Activated naive CD4-positive, alpha-beta T cell treated with anti-CD3 and anti-CD28 coated beads, Interleukin-2, amount 50 U/mL, for 24 hours (primary cell): ENCODE measurements around the gene ANKRD13A.
"Not testable (repeated sequence)": the region's sequence is repeated elsewhere in the genome, so short reads cannot be mapped to it uniquely, and the experiment has no call there.

ENCODE experiments used
- H3K27ac Mint-ChIP-seq: one replicate; pipeline ENCODE4 v1.8.0; 2021; ENCODE audit warnings: mild to moderate bottlenecking, mixed read lengths
- H3K27me3 Mint-ChIP-seq: one replicate; pipeline ENCODE4 v1.8.0; 2021; ENCODE audit warnings: mixed read lengths
- H3K36me3 Mint-ChIP-seq: one replicate; pipeline ENCODE4 v1.8.0; 2021; ENCODE audit warnings: mixed read lengths
- H3K4me1 Mint-ChIP-seq: one replicate; pipeline ENCODE4 v1.8.0; 2021; ENCODE audit warnings: mixed read lengths
- H3K4me3 Mint-ChIP-seq: one replicate; pipeline ENCODE4 v1.8.0; 2021; ENCODE audit warnings: mild to moderate bottlenecking, mixed read lengths
- H3K9me3 Mint-ChIP-seq: one replicate; pipeline ENCODE4 v1.8.0; 2021; ENCODE audit warnings: mixed read lengths

The ANKRD13A gene

DNA sequence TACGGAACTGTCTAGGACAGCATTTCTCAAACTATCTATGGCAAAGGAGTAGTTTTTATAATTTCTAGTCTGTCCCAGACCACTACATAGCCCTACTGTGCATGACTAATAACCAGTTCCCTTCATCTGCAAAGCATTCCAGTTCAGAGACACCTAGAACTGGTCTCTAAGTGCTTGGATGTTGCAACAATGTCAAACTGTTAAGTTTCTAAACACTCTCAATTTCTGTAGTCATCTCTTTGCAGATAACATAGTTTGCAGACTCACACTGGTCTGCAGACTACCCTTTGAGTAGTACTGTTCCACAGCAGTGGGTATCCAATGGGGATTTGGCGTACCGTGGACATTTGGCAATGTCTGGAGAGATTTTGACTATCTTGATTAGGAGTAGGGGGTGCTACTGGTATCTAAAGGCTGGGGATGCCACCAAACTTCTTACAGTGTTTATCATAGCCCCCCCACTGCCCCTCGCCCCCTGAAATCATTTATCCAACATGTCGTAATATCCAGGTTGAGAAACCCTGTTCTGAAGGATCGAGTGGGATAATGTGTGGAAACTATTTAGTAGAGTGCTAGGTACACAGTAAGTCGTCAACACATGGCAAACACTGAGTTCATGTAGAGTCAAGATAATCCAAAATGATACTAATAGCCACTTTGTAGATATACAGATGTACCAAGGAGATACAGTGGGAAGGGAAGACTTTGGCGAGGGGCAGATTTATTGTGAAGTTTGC, 47.4 kb downstream of the ANKRD13A start:
- peaks cover 46% of the 10 kb centered on the region for H3K4me1 Mint-ChIP-seq
- H3K4me3 Mint-ChIP-seq = peak overlapping the region; percentile 88
- no peak overlapping the region for H3K27ac Mint-ChIP-seq
- peaks cover 2% of the 10 kb centered on the region for H3K36me3 Mint-ChIP-seq
- no peaks in the 10 kb centered on the region for H3K9me3 Mint-ChIP-seq
- no peaks in the 10 kb centered on the region for H3K27me3 Mint-ChIP-seq

DNA sequence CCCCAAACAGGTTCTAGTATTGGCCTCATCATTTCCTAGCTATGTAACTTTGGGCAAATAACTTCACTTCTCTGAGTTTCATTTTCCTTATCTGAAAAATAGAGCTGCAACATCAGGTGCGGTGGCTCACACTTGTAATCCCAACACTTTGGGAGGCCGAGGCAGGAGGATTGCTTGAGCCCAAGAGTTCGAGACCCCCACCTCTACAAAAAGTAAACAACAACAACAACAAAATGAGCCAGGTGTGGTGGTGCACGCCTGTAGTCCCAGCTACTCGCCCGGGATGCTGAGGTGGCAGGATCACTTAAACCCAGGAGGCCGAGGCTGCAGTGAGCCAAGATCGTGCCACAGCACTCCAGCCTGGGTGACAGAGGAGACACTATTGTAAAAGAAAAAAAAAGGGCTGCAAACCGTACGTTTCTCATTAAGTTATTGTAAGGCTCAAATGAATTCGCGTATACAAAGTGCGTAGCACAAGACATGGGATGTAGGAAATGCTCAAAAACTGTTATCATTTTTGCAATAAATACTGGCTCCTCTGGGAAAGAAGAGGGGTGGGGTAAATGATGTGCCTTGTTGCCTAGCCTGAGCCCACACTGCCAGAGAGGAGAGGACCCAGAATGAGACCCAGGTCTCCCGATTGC, 48.2 kb downstream of the ANKRD13A start:
- Mint-ChIP-seq H3K27ac (no peak overlapping the region), H3K36me3 (peaks cover 2% of the 10 kb centered on the region), H3K9me3 (no peaks in the 10 kb centered on the region), H3K4me3 (peak overlapping the region; percentile 88), H3K4me1 (peaks cover 43% of the 10 kb centered on the region), H3K27me3 (no peaks in the 10 kb centered on the region)

DNA sequence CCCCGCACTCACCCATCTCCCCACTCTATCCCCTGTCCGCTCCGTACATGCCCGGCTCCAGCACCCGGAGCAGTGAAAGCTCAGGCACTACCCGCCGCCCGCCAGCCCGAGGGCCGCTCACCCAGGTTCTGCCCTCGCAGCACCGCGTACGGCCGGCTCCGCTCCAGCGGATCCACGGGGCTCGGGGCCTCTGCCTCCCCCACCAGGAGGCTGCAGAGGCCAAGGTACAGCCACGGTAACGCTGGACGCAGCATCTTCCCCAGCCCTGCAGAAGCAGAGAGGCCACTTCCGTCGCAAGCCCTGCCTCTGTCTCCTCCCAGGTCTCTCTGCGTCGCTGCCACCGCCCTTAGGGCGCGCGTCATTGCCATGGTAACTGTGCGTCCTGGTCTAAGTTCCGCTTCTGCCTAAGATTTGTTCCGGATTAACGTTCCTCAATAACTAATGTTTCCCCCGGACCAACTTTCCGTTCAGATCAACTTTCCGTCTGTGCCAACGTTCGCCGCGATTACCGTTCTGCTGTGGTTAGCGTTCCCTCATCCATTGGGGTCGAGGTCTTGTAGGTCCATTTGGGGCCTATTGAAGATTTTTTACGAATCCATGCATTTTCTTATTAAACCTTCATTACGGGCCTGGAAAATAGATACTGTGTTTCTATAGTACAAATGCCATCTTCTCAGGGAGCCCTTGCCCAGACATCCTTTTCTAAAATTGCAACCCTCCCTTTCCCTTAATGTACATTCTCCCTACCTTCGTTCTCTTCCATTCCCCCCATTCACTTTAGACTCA, 49.2 kb downstream of the ANKRD13A start, which contains the start of gene C12orf76:
C12orf76 (minus strand) TSS at position 281 of the 786 bp plus-strand sequence; CDS start at position 254, 27 bp downstream.
- no peaks in the 10 kb centered on the region for H3K36me3 Mint-ChIP-seq
- H3K9me3 Mint-ChIP-seq = no peaks in the 10 kb centered on the region
- peak within 1 kb of the TSS; percentile 88 for H3K4me3 Mint-ChIP-seq
- H3K27ac Mint-ChIP-seq = peak within 1 kb of the TSS; percentile 96
- H3K4me1 Mint-ChIP-seq = peaks cover 34% of the 10 kb centered on the region
- H3K27me3 Mint-ChIP-seq = no peaks in the 10 kb centered on the region

DNA sequence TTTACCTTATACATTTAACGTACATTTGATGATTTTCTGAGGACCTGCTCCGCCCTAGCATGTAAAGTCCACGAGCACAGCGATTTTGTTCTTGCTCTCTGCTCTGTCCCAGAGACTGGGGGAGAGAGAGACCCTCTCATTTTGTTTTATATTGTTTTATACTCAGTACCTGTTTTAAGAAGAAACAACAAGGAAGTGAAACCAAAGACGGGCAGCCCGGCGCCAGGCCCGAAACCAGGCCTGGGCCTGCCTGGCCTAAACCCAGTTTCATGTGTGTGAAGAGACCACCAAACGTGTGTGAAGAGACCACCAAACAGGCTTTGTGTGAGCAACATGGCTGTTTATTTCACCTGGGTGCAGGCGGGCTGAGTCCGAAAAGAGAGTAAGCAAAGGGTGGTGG, 49.8 kb downstream of the ANKRD13A start:
- H3K36me3 Mint-ChIP-seq, H3K27me3 Mint-ChIP-seq, H3K9me3 Mint-ChIP-seq: not testable (repeated sequence)
- Mint-ChIP-seq H3K4me3 (peak overlapping the region; percentile 88), H3K27ac (peak overlapping the region; percentile 96), H3K4me1 (peaks cover 32% of the 10 kb centered on the region)

DNA sequence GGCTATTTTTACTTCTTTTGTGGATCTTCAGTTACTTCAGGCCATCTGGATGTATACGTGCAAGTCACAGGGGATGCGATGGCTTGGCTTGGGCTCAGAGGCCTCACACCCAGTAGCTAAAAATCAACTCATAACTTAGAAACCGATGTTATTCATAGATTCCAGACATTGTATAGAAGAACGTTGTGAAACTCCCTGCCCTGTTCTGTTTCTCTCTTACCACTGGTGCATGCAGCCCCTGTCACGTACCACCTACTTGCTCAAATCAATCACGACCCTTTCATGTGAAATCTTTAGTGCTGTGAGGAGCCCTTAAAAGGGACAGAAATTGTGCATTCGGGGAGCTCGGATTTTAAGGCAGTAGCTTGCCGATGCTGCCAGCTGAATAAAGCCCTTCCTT, 50.4 kb downstream of the ANKRD13A start:
- not testable (repeated sequence) for H3K4me3 Mint-ChIP-seq

DNA sequence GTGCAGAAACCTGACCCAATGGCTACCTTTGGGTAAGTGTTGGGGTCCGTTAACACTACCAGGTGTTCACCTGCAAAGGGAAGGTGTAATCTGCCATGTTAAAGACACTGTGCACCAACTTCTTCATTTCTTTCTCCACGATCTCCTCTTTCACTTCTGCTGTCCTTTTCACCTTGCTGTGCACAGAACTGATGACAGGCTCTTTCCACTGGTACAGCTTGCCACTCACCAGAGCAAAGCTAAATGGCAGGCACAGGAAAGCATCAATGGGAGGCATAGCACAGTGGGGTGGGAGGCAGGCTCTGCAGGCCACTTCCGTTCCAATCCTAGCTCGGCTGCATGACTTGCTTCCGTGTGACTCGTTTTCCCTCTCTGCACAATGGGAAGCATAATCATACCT, 51.7 kb downstream of the ANKRD13A start:
- Mint-ChIP-seq H3K4me3 (no peak overlapping the region), H3K4me1 (peaks cover 26% of the 10 kb centered on the region), H3K27me3 (no peaks in the 10 kb centered on the region), H3K36me3 (no peaks in the 10 kb centered on the region), H3K9me3 (no peaks in the 10 kb centered on the region), H3K27ac (no peak overlapping the region)

More for the DNA sequence above, 50.4 kb downstream of the ANKRD13A start:
- not testable (repeated sequence) for H3K27ac Mint-ChIP-seq, H3K9me3 Mint-ChIP-seq, H3K27me3 Mint-ChIP-seq, H3K36me3 Mint-ChIP-seq
- peaks cover 30% of the 10 kb centered on the region for H3K4me1 Mint-ChIP-seq

DNA sequence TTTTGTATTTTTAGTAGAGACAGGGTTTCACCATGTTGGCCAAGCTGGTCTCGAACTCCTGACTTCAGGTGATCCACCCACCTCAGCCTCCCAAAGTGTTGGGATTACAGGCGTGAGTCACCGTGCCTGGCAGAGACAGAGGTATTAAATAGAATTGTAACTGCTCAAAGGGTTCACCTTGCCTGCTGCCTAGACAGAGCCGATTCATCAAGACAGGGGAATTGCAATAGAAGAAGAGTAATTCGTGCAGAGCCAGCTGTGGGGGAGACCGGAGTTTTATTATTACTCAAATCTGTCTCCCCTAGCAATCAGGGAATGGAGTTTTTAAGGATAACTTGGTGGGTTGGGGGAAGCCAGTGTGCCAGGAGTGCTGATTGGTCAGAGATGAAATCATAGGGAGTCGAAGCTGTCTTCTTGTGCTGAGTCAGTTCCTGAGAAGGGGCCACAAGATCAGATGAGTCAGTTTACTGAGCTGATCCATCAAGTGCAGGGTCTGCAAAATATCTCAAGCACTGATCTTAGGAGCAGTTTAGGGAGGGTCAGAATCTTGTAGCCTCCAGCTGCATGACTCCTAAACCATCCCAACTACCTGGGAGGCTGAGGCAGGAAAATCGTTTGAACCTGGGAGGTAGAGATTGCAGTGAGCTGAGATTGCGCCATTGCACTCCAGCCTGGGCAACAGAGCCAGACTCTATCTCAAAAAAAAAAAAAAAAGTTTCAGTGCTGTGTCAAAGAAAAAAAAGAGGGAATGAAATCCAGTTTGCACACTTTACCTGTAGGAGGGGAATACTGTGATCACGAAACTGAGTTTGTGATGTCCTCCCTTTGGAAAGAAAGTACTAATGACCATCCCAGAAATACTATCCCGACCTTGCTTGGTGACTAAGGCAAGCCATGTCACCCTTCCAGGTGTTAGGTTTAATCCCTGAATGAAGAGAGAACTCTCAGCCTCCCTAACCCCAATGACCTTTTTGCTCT, 56.4 kb downstream of the ANKRD13A start:
- H3K27me3 Mint-ChIP-seq, H3K4me1 Mint-ChIP-seq, H3K9me3 Mint-ChIP-seq, H3K27ac Mint-ChIP-seq, H3K36me3 Mint-ChIP-seq, H3K4me3 Mint-ChIP-seq: not testable (repeated sequence)

DNA sequence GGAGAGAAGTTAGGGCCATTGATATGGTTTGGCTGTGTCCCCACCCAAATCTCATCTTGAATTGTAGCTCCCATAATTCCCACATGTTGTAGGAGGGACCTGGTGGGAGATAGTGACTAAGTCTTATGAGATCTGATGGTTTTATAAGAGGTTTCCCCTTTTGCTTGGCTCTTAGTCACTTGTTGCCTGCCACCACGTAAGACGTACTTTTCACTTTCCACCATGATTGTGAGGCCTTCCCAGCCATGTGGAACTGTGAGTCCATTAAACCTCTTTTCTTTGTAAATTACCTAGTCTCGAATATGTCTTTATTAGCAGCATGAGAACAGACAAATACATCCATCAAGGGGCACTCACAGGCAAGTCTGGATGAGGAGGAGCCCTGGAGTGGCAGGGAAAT, 57.4 kb downstream of the ANKRD13A start:
- H3K9me3 Mint-ChIP-seq, H3K27ac Mint-ChIP-seq, H3K4me1 Mint-ChIP-seq, H3K36me3 Mint-ChIP-seq, H3K27me3 Mint-ChIP-seq, H3K4me3 Mint-ChIP-seq: not testable (repeated sequence)

DNA sequence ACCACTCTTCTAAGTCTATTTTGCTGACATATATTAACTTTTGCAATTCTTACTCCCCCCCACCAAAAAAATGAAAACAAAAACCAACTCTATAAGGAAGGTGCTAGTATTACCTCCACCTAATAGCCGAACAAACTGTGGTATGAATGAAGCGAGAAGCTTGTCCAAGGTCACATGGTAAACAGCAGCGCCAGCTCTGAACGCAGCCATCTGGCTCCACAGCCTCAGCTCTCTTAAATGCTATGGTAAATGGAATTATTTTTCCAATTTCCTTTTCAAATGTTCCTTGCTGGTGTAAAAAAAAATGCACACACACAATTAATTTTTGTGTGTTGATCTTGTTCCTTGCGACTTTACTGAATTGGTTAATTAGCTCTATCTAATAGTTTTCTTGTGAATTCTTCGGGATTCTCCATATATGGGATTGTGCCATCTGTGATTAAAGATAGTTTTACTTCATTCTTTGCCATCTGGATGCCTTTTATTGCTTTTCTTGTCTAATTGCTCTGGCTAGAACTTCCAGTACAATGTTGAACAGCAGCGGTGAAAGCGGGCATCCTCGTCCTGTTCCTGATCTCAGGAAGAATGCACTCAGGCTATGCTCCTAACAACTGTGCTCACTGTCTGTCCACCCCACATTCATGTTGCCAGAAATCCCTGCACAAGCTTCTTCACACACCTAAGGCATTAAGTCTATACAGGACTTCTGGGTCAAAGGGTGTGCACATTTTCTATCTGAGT, 59.8 kb downstream of the ANKRD13A start:
- Mint-ChIP-seq H3K36me3 (no peaks in the 10 kb centered on the region), H3K4me1 (no peaks in the 10 kb centered on the region), H3K27ac (no peak overlapping the region), H3K4me3 (no peak overlapping the region), H3K9me3 (no peaks in the 10 kb centered on the region), H3K27me3 (no peaks in the 10 kb centered on the region)

DNA sequence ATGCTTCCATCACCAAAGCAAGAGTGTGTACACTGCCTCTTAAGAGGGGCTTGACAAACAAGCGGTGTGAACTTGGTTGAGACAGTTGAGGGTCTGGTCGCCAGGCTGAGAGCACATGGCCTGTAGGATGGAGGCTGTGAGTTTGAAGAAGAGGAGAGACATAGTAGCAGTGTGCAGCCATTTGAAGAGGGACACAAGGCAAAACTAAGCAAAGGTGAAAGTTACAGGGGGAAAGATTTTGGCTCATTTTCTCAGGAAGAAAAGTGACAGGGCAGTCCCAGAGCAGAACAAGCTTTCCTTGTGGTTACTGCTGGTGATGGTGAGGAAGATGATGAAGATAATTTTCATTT, 60.4 kb downstream of the ANKRD13A start:
- no peaks in the 10 kb centered on the region for H3K9me3 Mint-ChIP-seq
- H3K27me3 Mint-ChIP-seq = no peaks in the 10 kb centered on the region
- H3K4me3 Mint-ChIP-seq = no peak overlapping the region
- no peak overlapping the region for H3K27ac Mint-ChIP-seq
- no peaks in the 10 kb centered on the region for H3K36me3 Mint-ChIP-seq
- H3K4me1 Mint-ChIP-seq = no peaks in the 10 kb centered on the region

DNA sequence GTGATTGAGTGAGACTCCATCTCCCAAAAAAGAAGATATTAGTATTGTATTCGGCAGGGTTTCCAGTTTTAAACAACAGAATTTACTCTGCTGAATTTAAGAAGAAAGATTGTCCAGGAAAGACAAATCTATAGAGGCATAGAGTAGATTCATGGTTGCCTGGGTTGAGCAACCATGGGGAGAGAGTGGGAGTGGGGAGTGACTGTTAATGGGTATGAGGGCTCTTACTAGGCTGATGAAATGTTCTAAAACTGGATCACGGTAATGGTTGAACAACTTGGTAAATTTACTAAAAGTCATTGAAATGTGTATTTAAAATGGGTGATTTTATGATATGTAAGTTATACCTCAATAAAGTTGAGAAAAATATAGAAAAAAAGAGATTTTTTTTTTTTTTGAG, 63.0 kb downstream of the ANKRD13A start:
- H3K4me1 Mint-ChIP-seq = no peaks in the 10 kb centered on the region
- H3K27me3 Mint-ChIP-seq = no peaks in the 10 kb centered on the region
- no peaks in the 10 kb centered on the region for H3K9me3 Mint-ChIP-seq
- H3K36me3 Mint-ChIP-seq = peaks cover 1% of the 10 kb centered on the region
- H3K27ac Mint-ChIP-seq = peak overlapping the region; percentile 30
- H3K4me3 Mint-ChIP-seq = no peak overlapping the region

DNA sequence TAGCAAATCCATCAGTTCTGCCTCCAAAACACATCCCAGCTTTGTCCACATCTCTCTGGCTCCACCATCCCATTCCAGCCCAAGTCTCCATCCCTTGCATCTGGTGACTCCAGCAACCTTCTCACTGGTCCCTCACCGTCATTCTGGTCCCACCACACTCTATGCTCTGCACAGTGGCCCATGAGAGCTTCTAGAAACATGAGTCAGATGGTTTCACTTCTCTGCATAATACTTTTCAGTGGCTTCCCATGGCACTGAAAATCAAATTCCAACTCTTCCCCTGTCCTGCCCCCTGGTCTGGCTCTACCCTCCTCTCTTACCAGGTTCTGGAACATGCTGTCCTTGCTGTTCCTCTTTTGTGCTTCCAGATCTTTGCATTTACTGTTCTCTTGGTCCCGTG, 66.3 kb downstream of the ANKRD13A start:
- Mint-ChIP-seq H3K27ac (no peak overlapping the region), H3K36me3 (peaks cover 1% of the 10 kb centered on the region), H3K4me1 (no peaks in the 10 kb centered on the region), H3K4me3 (no peak overlapping the region), H3K9me3 (no peaks in the 10 kb centered on the region), H3K27me3 (no peaks in the 10 kb centered on the region)

DNA sequence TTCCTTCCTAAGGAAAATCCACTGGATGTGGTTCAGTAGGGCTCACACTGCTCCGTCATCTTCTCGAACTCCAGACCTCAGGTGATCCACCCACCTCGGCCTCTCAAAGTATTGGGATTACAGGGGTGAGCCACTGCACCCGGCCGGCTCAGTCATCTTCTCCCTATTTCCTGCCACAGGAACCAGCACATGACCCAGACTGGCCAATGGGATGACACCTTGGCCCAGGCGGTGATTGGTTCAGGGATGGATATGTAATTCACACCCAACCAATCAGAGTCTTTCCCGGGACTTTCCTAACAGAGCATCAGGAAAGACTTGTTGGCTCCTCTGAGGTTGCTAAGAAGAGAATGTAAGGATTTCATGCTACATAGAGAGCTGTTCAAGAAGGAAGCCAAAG, 68.3 kb downstream of the ANKRD13A start:
- Mint-ChIP-seq H3K4me1 (peaks cover 12% of the 10 kb centered on the region), H3K4me3 (no peak overlapping the region), H3K27ac (no peak overlapping the region), H3K9me3 (no peaks in the 10 kb centered on the region), H3K36me3 (peaks cover 1% of the 10 kb centered on the region), H3K27me3 (no peaks in the 10 kb centered on the region)

DNA sequence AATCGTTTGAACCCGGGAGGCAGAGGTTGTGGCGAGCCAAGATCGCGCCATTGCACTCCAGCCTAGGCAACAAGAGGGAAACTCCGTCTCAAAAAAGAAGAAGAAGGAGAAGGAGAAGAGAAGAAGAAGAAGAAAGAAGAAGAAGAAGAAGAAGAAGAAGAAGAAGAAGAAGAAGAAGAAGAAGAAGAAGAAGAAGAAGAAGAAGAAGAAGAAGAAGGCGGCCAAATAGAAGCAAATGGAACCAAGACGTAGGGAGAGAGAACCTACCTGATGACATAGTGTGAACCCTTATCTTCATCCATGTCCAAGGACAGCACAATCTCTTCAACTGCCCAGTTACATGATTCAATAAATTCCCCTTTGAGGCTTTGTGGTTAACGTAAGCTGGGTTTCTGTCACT, 68.9 kb downstream of the ANKRD13A start:
- not testable (repeated sequence) for H3K27me3 Mint-ChIP-seq, H3K4me3 Mint-ChIP-seq, H3K27ac Mint-ChIP-seq, H3K36me3 Mint-ChIP-seq, H3K9me3 Mint-ChIP-seq
- H3K4me1 Mint-ChIP-seq = peaks cover 16% of the 10 kb centered on the region

DNA sequence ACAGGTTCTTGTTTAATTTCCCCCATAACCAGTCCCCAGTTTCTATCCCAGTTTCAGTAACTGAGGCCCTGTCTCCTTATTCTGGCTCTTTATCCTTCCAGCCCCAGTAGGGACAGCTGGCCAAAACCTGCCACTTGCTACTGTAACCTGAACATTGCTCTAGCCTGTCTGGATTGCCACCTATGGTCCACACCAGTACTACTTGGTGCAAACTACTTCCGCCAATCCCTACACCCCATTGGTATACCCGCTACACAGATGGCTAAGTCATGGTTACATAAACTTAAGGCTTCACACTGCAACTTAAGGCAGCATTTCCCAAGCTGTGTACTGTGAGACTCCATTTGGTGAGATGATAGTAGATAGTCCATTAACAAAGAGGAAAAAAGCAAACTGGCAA, 69.4 kb downstream of the ANKRD13A start:
- H3K36me3 Mint-ChIP-seq = peaks cover 1% of the 10 kb centered on the region
- peaks cover 21% of the 10 kb centered on the region for H3K4me1 Mint-ChIP-seq
- no peaks in the 10 kb centered on the region for H3K9me3 Mint-ChIP-seq
- no peak overlapping the region for H3K27ac Mint-ChIP-seq
- H3K27me3 Mint-ChIP-seq = no peaks in the 10 kb centered on the region
- no peak overlapping the region for H3K4me3 Mint-ChIP-seq
